ENCODE results near the gene HSPB7.

DNA sequence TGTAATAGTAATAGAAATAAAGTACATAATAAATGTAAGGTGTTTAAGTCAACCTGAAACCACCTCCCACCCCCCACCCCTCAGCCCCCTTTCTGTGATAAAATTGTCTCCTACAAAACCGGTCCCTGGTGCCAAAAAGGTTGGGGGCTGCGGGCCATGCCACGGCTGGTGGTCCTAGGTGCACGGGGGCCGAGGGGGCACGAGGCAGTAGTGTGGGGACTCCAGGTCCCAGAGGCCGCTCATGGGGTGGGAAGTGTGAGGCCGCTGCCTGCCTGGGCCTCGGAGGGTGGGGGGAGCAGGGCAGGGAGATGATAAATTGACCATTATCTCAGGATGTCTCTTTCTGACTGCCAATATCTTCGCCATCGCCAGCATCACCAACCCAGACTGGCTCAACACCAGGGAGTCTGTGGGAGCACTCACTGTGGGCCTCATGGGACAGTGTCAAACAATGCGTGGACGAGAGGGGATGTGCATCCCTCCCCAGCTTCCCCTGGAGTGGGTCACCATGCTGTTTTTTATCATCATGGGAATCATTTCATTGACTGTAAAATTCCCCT lies 48.4 kb downstream of the HSPB7 start:
- no peak for TF ChIP-seq POLR2A (IDR thresholded peaks at IDR 0.05)
- TF ChIP-seq, protein P1, sequence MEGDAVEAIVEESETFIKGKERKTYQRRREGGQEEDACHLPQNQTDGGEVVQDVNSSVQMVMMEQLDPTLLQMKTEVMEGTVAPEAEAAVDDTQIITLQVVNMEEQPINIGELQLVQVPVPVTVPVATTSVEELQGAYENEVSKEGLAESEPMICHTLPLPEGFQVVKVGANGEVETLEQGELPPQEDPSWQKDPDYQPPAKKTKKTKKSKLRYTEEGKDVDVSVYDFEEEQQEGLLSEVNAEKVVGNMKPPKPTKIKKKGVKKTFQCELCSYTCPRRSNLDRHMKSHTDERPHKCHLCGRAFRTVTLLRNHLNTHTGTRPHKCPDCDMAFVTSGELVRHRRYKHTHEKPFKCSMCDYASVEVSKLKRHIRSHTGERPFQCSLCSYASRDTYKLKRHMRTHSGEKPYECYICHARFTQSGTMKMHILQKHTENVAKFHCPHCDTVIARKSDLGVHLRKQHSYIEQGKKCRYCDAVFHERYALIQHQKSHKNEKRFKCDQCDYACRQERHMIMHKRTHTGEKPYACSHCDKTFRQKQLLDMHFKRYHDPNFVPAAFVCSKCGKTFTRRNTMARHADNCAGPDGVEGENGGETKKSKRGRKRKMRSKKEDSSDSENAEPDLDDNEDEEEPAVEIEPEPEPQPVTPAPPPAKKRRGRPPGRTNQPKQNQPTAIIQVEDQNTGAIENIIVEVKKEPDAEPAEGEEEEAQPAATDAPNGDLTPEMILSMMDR (IDR thresholded peaks at IDR 0.05): no peak
